GM11168 (cell line): ENCODE results near the gene AGTPBP1.

Experiments
- in situ Hi-C: fragments of 300-500 bp; cut with MboI; formaldehyde crosslinking; loops from one replicate; pipeline ENCODE4 v1.12.0; 2022; ENCODE audit warnings: low sequenced_read_pairs; ENCODE audit not compliant: unreplicated experiment

The AGTPBP1 gene

DNA sequence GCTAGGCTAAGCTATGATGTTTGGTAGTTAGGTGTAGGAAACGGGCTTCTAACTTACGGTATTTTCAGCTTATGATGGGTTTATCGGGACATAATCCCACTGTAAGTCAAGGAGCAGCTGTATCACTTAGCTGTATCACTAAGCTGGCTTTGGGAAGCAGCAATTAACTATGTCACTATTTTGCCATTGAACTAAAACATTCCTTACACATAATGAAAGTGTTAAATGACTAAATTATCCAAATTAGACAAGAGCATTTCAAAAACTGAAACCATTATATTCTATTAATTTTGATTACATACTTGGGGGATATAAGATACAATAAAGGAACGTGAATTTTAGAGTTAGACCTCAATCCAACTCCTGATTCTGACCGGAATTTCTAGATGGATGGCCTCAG lies 188.3 kb downstream of the AGTPBP1 start:
- in situ Hi-C loops: no loop called here

DNA sequence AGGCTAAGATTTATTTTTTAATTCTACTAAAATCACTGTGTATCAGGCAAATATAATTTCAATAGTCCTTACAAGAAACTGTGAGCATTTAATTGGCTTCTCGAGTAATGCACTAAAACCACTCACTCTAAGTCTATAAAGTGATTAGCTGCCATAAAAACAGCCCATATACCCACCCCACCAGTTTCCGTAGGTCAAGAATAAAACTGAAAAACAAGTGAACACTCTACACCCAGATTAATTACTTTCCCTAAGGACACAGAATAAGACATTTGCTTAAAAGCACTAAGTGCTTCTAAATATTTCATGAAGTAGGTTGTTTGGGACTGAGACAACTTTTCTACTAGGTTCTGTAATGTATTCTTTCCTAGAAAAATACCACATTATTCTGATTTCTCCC lies 194.2 kb downstream of the AGTPBP1 start:
- in situ Hi-C loops: no loop called here

DNA sequence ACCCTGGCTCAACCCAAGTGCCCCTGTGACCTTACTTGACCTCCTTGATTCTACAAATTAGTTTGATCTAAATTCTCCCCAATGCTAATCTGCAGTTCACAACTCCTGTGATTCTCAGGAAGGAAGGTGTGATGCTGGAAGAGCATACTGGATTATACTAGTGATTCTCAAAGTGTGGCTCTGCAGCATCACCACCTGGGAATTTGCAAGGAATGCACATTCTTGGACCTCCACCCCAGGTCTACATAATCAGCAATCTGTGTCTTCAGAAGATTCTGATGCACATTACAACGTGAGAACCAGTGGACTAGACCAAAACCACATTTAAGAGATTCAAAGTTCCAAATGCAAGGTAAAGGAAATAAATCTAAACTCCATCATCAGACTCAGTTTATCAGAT lies 198.6 kb downstream of the AGTPBP1 start:
- in situ Hi-C loops: no loop called here

DNA sequence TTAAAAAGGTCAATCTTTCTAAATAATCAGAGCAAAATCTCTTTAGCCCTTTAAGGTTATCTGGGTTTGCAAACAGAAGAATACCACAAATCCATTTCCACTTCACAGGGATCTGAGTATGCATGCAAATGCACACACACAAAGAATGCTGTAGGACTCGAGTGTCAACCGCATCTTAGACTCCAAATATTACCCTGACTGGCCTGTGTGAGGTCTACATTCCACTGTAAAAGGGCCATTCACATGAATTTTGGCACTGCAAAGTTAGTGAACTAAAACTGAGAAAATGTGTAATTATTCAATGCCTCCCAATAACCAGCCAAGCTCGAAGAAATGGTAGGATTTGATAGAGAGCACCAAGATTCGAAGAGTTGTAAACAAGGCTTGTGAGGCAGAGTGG lies 199.9 kb downstream of the AGTPBP1 start:
- in situ Hi-C loops: no loop called here

DNA sequence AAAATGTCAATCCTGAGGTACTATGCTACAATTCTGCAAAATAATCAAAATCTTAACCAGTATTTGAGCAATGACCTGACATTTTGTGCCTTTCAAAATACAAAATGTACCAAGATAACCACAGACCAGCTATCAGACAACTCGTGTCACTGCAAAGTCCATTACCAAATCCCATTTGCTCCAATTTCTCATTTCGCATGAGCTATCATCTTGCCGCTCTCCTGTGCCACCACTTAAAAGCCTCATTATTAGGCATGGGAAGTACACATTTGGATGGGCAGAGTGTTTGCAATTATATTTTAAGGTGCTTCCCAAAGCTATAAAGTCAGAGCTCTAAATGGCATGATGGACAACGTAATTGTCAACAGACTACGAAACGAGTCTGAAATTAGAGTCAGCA lies 205.2 kb downstream of the AGTPBP1 start:
- in situ Hi-C loops: no loop called here

DNA sequence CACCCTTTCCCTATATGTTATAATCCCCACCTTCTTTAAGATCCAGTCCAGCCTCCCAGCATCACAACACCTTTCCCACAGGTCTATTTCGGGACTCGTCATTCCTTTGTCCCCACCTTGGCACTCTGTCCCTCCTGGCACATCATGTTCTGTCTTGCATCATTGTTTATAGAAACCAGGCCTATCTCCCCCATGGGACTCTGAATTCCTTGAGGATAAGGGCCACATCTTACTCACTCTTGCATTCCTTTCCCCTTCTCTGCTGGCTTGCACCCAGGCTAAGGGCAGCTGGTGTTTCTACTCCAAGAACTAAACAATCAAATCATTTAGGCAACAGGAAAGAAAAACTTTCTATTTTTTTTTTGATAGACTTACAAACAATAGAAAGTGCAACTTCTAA lies 205.7 kb downstream of the AGTPBP1 start:
- in situ Hi-C loops: no loop called here

DNA sequence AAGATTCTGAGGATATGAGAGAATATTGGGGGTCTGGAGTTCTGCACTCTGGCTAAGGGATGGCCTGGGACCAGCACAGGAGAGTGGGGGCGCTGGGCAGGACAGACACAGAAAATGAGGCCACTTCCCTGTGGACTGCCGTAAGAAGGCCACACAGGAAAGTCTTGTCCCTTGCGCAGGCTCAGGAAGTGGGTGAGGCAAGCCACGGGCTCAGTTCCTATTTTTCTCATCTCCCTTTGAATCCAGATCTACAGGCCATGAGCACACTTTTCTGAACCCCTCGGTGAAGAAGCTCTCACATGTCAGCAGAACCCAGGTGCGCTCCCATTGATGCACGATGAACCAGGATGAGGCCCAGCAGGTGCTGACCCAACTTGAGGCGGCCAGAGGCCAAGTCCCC lies 207.4 kb downstream of the AGTPBP1 start:
- in situ Hi-C loops: no loop called here

DNA sequence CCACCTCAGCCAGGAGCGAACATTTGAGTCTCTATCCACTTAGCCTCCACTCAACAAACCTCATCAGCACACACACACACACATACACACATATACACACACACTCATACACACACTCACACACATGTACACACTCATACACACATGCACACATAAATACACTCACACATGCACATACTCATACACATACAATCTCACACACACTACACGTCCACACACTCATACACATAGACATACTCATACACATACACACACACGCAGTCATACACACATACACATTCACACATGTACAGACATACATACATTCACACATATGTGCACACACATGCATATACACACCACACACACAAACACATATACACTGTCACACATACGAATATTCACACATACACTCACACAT lies 208.2 kb downstream of the AGTPBP1 start:
- in situ Hi-C loops: no loop called here

DNA sequence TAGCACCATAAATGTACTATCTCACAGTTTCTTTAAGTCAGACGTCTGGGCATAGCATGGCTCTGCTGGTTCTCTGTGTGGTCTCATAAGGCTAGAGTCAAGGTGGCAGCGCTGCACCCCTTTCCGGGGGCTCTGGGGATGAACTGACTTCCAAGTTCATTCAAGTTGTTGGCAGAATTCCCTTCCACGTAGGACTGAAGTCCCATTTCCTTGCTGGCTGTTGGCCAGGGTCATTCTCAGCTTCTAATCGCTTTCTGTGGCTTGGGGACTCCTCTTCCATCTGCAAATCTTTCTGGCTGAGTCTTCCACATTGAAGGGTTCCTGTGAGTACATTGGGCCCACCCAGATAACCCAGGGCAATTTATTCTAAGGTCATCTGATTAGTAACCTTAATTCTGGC lies 211.0 kb downstream of the AGTPBP1 start:
- in situ Hi-C loops: no loop called here

DNA sequence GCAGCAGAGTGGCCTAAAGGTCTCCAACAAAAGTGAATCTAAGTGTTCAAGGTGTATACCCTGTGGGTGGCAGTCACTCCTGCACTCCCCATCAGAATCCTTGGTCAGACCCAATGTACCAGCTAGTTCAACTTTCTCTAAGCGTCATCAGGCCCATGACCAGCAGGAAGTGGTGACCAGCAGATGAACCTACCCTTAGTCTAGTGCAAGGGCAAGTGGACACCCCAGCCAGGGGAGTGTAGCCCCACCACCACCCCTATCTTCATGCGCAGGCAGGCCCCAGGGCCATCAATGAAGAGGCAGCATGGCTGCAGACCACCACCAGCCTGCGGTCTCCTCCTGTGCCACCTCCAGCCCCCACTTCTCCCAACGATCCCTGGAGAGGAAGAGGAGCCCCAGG lies 213.1 kb downstream of the AGTPBP1 start:
- in situ Hi-C loops: no loop called here

DNA sequence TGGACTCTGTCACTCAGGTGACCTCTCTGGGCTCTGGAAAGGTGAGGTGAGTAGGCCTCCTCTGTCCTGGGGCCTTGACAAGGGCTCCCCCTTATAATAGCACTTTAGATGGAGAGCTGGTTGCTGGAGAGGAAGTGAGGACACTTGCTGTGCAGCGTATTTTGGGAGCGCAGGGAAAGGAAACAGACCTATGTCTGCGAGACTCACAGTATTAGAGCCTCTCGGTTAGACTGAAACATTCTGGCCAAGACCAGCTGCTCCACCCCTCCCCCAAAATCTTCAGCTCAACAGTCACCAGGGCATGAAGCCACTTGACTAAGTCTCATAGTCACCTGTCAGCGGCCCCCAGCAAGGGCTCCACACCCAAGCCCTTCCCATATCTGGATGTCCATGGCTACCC lies 213.6 kb downstream of the AGTPBP1 start:
- in situ Hi-C loops: no loop called here

DNA sequence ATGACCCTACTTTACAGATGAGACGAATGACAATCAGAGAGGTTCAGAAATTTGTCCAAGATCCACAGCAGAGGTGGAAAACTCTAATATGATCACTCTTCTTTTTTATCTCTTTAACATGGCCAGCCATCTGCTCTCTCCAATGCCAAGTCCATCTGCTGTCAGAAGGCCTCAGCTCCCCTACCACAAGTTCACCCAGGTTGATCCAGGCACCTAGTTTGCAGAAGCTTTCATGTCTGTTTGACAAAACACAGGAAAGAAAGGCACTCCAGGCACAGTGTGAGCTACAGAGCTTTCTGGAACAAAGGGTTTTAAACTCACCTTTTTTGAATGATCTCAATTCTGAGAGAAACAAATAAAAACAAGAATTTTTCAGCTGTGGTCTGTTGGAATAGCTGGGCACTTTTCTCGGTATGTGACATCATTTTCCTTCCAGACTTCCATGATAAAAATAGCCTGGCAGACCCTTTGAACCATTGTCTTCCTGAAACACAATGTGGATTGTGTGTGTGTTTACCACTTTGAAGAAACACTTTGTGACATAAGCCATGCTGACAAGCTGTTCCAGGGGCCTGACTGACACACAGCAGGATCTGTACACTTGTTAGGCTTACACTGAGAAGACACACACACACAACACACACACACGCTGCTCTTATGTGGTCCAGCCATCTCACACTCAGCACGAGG lies 214.3 kb downstream of the AGTPBP1 start:
- in situ Hi-C loops: no loop called here

DNA sequence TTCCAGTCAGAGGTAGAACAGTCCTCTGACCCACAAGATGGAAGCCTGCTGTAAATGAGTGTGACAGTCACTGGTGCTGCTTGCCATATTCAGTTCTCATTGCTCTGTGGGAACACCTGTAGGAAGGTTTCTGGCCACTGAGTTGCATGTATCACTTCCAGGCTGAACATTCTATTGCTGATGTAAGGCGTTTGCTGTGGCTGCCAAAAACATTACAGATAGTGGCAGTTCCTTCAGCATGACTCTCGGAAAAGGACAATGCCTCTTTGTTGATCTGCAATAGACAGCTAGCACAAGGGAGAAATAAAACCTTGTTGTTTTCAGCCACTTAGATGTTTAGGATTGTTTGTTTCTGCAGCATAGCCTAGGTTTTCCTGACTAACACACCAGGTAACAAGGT lies 217.2 kb downstream of the AGTPBP1 start:
- in situ Hi-C loops: no loop called here

DNA sequence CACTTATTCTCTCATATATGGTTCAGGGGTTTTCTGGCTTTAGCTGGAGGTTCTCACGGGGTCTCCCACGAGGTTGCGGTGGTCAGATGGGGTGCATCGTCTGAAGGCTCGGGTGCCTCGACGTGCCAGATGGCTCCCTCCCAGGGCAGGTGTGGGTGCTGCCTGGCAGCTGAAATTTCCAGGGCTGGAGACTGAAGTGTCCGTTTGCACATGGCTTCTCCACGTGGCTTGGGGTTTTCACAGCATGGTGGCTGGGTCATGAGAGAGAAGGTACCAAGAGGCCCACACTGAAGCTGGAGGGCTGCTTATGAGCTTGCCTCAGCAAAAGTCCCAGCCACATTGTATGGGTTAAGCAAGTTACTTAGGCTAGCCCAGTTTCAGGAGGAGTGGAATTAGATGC lies 218.6 kb downstream of the AGTPBP1 start:
- in situ Hi-C loops: no loop called here

DNA sequence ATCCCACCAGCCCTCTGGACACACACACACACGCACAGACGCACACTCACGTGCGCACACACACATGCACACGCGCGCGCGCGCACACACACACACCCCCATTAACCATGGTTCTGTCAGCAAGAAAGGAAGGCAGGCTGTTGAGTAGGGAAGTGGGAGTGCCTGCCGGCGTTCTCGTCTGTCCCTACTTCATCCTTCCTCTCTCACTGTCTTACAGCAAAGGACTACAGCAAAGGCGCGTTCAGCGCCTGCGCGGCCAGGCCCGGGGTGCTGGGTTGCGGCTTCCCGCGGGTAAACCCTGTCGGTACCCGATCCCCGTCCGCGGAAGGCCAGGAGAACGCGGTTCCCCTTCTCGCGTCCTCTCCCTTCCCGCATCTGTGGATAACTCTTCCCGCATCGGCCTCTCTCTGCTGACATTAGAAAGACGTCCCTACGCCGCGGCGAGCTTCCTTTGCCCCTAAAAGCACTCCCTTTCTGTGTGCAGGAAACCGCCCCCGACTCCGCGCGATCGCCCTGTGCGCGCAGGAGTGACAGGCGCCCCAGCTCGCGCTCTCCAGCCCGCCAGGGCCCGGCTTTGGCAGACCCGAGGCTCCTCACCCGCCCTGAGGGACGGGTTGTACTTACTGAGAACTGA lies 219.2 kb downstream of the AGTPBP1 start:
- in situ Hi-C loops: no loop called here

DNA sequence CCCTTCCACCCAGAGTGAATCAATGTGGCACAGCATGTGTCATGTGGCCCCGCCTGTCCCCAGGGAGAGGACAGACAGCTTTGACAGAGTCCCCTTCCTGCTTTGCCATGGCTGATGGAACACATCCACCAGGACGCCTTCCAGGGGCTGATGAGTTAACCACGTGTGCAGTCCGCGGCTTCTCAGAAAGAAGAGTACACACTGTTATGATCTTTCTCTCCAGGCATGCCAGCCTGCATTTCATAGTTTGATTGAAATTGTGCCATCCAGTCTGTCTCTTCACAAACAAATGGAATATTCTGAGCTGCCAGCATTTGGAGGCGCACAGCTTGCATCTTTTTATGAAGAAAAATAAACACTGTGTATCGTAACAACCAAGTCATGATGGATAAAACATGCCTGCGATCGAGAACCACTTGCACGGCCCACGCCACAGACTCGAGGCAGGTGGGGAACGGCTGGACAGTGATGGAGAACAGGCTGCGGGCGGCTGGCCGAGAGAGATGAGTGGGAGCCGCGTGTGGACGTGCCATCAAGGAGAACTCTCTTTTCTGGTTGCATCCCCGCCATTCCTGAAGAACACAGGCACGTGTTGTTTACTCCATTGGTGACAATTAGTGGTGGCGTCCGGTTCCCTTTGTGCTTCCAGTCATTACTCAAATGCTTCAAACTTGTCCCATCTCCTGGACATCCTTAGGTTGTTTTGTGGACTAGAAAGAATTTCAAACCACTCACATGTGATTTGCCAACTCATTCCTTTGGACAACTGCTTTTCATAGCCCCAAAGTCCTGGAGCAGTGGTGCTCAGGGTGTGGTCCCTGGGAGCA lies 220.2 kb downstream of the AGTPBP1 start:
- in situ Hi-C loops: no loop called here

DNA sequence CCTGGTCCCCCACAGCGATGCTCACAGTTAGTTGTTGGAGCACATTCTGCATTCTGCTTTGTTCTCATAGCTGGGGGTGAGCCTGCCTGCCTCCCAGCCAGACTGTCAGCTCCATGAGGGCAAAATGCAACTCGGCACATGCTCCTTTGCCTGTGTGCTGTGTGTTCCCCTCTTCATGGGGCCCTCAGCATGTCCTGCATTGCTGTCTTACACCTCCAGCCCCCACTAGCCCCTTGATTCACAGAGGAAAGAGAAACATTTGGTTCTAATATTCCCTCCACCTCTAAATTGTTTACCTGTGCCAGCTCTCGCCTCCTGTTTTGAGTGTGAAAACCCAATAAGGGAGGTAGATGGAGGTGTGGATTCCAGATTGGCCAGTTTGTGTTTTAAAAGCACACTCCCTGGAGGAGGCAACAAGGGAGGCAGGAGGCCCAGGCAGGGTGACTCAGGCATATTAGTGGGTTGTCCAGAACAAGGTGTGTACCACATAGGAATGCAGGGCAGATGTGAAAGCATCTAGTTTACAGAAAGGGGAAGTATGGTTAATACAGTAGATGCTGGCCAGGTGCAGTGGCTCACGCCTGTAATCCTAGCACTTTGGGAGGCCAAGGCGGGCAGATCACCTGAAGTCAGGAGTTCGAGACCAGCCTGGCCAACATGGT lies 224.6 kb downstream of the AGTPBP1 start:
- in situ Hi-C loops: no loop called here

DNA sequence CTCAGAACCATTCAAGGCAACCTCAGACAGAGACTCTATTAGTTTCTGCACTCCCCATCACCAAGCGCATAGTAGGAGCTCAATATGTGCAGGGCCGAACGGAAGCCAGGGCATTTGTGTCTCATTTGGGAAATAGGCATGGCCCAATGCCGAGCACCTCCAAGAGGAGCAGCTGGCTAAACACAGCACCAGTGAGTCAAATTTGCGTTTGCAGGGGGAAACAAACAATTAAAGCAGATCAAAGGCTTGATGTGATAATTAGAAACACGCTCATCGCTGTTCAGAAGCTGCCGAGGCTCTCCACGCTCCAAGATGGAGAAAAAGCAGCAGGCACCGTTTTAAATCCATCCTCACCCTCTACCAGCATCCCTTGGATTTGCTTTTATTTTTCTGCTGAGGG lies 225.3 kb downstream of the AGTPBP1 start:
- in situ Hi-C loops: no loop called here

DNA sequence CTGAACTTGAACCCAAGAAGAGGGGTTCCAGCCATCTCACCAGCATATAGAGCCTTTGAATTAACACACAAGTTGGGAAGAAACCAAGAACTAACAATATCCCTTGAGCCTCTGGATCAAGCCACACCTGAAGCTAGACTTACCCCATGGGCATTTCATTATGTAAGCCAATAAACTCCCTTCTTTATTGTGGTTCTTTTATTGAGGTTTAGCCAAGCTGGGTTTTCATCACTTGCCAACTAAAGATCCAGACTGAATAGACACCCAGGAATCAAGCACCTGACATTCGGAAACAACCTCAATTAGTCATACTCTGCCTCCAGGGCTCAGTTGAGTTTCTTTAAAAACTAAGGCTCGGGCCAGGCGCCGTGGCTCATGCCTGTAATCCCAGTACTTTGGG lies 226.7 kb downstream of the AGTPBP1 start:
- in situ Hi-C loops: no loop called here

DNA sequence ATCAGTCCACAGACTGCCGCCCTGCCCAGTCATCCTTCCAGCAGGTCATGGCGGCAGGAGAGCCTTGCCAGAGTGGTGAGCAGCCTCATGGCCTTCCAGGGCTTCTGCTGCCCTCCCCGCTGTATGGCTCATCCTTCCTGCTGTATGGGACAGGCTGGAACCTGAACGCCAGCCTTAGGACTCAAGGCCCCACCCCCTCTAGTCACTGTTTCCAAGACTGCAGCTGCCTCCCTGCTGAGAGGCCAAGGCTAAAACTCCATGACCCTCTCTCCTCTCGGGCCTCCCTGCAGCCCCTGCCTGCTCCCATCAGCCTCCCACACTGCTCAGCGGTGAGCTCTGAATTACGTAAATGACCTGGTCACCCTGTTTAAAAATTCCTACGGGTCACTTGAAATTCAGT lies 227.5 kb downstream of the AGTPBP1 start:
- in situ Hi-C loops: no loop called here

DNA sequence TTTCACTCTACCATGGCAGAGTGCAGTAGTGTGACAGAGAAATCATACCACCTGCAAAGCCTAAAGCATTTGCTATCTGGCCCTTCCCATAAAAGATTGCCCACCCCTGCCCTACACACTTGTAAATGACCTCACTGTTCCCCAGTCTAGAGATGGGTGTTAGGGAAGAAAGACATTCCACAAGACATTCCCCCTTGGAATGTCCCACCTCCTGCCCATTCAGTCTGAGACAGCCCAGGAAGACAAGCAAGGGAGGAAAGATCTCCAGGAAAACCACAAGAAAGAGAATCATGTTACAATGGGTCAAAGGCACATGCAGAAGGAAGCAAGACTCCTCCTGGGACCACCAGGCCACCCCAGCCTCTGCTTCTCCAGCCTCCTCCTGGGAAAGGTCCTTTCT lies 230.0 kb downstream of the AGTPBP1 start:
- in situ Hi-C loops: no loop called here
